Right lobe of liver (tissue), 4 donors: ENCODE measurements around the gene PCK1.

Experiments used
- POLR2A ChIP-seq: fragments of 450-650 bp; IDR thresholded peaks from one replicate; pipeline ENCODE4 v1.6.1; 2017; ENCODE audit warnings: antibody characterized with exemption, mild to moderate bottlenecking
- TF ChIP-seq, protein P1 (sequence below), 4 donors: fragments of 200-600 bp in 3 of 4; fragments of 450-650 bp in 1 of 4; IDR thresholded peaks; one replicate each; pipeline versions ENCODE4 v1.5.1 to v1.8.0; 2016 to 2022; ENCODE audit warnings: antibody characterized with exemption in 4 of 4, mild to moderate bottlenecking in 2 of 4
- donor health status: DM: no; HTN: no; CAD: no.
- donor health status: DM: no; HTN: no; CAD: no.
- donor health status: DM: no; HTN: yes; CAD: no.

DNA sequence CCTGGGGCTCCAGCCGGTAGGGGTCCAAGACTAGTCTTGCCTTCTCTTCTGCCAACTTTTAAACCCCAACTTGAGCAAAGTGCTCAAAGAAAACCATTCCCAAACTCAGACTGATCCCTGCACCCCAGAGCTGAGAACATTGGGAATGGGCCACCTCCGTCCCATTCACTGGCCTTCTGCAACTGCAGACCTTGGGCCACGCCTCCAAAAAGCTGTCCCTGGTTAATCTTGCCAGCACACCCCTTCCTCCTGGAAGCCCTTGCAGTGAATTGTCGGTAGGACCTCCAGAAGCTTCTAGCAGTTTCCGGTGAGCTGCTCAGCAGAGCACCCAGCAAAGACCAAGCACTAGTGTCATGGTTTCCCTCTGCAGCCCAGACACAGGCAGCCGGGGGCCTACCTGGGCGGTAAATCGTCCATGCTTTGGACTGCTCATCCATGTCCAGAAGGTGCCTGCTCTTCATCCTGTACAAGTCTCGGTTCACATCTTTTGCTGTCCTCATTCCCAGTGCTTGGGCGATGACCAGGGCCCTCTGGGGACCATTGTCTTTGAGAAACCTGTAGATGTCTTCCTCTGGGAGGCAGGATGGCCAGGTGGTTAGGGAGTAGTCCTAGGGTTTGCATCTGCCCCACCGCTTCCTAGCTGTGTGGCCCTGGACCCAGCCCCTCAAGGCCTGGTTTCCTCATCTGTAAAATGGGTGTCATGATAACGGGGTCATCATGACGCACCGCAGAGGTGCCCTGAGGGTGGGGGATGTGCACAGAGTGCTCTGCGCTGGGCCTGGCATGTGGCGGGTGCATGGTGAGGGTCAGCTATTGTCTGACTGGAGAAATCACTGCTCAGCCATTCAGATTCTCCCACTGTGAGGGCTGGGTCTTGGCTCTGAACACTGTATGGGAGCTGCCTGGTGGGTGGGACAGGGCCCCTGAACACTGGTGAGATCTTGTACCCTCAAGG is 53.9 kb downstream of the PCK1 start:
- TF ChIP-seq, protein P1, sequence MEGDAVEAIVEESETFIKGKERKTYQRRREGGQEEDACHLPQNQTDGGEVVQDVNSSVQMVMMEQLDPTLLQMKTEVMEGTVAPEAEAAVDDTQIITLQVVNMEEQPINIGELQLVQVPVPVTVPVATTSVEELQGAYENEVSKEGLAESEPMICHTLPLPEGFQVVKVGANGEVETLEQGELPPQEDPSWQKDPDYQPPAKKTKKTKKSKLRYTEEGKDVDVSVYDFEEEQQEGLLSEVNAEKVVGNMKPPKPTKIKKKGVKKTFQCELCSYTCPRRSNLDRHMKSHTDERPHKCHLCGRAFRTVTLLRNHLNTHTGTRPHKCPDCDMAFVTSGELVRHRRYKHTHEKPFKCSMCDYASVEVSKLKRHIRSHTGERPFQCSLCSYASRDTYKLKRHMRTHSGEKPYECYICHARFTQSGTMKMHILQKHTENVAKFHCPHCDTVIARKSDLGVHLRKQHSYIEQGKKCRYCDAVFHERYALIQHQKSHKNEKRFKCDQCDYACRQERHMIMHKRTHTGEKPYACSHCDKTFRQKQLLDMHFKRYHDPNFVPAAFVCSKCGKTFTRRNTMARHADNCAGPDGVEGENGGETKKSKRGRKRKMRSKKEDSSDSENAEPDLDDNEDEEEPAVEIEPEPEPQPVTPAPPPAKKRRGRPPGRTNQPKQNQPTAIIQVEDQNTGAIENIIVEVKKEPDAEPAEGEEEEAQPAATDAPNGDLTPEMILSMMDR (IDR thresholded peaks at IDR 0.05), result no peak
- TF ChIP-seq POLR2A, result no peak
